GM19351 (cell line): ENCODE results near the gene EHMT2.
"Not testable (repeated sequence)": the region's sequence is repeated elsewhere in the genome, so short reads cannot be mapped to it uniquely, and the experiment has no call there.

ENCODE experiments used
- ATAC-seq: cut with Tn5 transposase; IDR thresholded peaks from one replicate; pipeline ENCODE4 v1.9.1; 2021; ENCODE audit warnings: mild to moderate bottlenecking, moderate library complexity; ENCODE audit not compliant: unreplicated experiment

The EHMT2 gene

DNA sequence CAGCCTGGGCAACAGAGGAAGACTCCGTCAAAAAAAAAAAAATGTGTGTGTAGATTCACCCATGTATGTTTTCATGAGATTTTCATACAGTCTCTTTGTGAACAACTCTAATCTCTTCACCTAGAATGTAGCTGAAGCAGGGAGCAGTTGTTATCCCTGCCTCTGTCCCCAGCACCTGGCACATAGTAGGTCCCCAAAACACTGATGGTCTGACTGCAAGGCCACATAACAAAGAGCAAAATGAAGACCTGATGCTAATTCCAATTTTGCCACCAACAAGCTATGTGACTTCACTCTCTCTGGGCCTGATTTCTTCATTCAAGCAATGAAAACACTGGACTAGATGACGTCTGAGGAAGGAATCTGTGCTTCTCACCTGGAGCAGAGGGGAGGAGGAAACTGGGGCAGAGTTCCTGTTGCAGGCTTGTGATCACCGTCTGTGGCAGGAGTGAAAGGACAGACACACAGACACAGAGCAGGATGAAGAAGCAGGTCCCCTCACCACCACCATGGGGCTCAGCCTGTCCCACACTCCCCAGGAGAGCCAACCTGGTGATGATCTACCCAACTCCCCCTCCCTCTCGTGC lies 23.3 kb downstream of the EHMT2 start:
- ATAC-seq: no peak

DNA sequence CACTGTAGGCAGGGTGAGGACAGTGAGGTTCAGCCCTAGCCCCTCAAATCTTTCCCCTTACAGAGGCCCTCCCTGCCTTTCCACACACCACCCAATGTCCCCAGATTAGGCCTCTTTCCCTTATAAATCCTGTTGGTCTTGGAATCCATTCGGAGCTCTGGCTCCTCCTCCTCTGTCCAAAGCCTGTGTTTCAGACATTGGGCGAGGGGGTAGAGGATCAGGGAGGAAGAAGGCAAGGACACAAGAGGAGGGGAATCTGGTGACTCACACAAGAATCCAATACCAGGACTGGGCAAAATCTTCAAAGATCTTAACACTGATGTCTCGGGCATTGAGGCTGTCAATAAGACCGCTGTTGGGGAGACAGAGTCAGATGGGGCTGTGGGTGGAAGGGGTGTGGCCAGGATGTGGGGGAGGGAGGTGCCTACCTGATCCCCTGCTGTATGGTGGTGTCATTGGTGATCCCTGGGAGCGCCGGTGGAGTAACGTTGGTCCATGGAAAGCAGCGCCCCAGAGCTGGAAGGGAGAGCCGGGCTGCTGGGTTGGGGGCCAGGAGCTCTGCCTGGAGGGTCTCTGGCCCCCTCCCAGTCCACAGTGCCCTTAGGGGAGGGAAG lies 26.3 kb downstream of the EHMT2 start:
- no peak for ATAC-seq

DNA sequence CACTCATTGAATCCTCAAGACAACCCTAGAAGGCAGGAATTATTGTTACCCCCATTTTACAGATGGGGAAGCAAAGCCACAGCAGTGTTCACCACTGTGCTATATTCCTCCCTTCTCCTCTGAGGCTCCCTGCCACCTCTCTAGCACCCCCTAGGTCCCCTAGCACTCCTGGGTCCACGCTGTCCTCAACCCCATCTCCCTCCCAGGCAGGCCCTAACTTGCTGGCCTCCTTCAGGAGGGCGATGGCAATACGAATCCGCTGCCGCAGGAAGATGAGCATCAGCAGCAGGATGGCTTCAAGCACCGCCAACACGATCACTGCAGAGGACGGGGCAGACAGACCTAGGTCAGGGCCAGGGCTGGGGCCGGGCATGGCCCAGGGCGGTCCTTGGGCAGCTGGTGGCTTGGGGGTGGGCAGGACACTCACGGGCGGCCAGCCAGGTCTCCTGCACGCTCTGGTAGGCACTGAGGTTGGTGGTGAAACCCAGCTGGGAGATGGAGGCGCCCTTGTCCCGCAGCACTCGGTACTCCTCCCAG lies 27.0 kb downstream of the EHMT2 start:
- no peak for ATAC-seq

DNA sequence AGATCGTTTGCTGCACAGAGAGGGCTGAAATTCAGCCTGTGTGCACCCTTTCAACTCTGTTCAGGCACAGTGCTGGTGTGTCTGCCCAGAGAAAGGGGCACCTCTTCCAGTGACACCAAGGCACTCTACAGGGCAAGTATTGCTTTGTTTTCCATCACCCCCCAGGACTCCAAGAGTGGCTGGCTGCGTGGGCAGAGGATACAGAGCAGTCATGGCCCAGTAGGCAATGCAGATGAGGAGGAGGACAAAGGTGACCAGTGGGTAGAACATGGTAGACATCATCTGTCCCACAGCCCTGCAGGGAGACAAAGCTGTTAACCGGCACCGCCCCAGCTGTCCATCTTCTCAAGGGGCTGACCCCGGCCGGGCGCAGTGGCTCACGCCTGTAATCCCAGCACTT lies 28.2 kb downstream of the EHMT2 start:
- no peak for ATAC-seq

DNA sequence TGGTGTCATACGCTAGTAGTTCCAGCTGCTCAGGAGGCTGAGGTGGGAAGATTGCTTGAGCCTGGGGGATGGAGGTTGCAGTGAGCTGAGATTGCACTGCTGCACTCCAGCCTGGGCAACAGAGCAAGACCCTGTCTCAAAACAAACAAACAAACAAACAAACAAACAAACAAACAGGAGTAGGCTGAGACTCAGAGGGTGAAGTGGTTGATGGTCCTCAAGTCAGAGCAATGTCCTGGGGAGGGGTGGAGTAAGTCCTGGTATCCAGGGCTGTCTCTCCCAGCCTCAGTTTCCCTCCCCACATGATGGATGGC lies 28.9 kb downstream of the EHMT2 start:
- ATAC-seq: not testable (repeated sequence)

DNA sequence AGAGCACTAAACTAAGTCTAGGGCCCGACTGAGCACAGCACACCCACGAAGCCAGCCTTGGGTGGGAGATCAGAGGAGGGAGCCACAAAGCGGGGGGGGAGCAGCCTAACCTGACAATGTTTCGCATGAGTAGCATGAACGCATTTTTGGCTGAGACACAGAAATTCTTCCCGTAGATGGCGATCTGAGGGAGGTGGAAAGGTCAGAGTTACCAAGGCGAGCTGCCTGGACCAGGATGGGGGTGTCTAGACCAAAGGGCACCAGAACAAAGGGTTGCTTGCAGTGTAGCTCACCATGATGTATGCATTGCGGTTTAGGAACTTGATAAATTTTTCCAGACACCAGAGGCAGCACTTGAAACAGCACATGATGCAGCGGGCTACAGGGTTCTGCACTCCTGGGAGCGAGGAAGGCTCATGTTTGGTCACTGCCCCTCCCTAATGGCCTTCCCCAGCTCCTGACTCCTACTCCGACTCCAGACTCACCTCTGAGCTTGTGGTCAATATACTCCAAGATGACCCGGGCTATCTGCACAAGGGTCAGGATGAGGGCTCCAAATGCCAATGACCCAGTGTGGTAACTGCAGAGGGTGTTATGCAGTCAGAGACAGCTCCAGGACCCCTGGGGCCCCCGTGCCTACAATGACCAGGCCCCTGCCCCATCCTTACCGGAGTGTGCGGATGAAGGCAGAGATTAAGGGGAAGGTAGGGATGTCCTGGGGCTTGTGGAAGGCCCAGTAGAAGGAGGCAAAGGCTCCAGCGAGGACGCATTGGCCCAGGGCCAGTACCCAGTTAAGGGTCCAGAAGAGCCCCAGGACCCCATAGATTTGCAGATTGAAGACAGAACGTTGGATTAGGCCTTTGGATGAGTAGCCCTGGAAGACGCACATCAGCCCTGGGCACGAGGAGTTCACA lies 32.0 kb downstream of the EHMT2 start:
- no peak for ATAC-seq

DNA sequence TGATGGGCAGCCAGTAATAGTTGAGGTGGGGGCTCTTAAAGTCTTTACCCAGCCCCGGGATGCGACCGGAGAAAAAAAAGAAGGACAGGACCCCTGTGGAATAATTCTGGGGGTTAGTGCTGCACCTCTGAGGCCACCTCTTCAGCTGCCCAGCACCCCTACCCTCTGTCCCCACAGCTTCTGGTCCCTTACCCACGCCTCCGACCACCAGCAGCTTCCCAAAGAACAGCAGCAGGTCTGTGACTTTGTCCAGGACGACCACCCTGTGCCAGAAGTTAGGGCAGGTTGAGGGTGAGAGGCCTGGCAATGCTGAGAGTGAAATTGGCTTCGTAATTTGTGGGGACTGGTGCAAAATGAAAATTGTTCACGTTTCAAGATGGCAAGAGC lies 32.7 kb downstream of the EHMT2 start:
- ATAC-seq: no peak

DNA sequence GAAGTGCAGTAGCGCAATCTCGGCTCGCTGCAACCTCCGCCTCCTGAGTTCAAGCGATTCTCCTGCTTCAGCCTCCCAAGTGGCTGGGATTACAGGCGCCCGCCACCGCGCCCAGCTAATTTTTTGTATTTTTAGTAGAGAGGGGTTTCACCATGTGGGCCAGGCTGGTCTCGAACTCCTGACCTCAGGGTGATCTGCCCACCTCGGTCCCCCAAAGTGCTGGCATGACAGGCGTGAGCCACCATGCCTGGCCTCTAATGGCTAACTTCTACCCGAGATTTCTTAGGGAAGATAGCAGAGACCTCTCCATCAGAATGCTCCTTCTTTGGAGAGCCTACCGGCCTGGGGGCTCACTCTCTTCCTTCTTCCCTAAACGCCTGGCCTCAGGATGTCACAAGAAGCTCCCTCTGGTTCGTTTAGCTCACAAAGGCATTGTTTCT lies 33.4 kb downstream of the EHMT2 start:
- not testable (repeated sequence) for ATAC-seq

DNA sequence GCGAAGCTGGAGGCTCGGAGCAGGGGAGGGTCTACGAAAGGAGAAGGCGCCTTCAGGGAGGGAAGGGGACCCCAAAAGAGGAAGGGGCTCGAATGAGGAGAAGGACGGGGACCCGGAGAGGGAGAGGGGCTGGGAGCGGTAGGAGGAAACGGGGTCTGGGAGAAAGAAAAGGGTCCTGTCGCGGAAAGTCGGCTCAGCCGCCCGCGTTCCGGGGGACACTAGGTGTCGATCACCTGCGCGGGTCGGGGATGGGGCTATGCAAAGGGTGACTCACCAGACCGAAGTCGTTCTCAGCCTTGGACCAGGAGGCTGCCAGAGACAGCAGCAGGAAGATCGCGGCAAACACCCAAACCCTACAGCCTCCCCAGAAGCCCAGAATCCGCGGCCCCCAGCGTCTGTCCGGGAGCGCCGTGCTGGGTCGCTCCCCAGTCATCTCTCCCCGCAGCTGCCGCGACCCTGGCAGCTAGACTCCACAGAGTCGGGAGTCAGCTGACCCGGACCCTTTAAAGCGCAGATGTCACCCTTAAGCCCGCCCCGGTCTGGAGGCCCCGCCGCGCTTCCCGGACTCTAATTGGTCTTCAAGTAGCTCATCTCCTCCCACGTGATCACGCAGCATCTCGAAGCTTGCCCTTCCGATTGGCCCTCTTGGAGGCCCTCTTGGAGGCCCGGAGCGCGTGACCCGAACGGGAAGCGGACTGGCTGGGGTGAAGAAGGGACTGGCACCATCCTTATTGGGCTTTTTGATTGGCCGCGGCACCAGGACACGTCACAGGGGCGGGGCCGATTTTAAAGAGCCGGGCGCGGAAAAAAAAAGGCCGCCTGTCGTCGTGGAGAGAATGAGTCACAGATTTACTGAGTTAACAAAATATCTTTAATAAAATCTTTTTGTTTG lies 34.9 kb downstream of the EHMT2 start, which contains the start of gene NEU1:
Gene NEU1, minus strand, starts transcription at position 478 of the 892 bp plus-strand sequence. Its CDS starts 45 bp downstream, at position 433.
- peak; percentile 93 for ATAC-seq

DNA sequence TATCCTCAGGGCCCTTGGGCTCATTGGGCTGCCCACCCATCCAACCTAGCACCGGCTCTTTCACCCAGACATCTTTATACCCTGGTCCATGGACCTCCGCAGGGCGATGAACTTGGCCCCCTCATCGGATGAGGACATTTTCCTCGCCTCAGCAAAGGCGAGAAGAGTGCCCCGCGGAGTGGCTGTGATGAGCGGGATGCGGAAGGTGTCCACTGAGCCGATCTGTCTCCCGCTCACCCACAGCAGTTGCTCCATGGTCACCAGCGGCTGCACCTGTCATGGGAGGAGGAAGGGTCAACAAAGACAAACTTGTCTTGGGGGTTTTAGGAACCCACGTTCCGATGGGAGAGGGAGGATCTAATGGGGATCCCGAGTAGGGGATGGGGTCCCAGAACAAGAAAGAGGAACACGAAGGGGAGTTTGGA lies 35.6 kb downstream of the EHMT2 start:
- no peak for ATAC-seq

DNA sequence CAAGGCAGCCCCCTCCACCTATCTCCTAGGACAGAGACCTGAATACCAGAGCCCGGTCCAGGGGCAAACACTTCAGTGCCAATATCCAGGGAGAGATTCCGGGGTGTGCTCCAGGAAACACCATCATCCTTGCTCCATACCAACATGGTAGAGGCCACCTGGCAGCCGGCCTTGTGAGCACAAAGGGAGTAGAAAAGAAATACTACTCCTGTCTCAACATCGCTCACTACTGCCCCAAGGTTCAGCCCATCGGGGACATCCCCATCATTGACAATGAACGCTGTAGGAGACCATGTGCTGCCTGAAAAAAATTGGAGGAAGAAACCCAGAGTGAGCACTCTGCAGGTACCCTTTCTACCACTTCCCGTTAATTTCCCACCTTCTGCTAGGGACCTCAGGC lies 36.3 kb downstream of the EHMT2 start:
- ATAC-seq: no peak

DNA sequence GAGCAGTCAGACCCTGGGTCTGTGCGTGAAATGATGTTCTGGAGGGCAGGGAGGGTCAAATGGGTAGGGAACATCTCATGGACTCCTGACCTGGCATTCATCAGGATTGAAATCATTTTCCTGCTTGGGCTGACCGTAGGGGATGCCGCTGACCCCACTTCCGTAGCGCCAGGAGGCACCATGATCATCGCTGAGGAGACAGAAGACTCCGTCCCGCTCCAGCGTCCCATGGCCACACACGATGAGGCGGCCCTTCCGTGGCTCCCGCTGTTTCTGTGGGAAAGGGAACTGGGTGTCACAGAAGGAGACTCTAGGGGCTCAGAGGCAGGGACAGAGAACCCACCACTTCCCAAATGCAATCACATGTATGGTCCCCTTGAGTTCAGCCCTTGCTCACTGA lies 37.1 kb downstream of the EHMT2 start:
- no peak for ATAC-seq

DNA sequence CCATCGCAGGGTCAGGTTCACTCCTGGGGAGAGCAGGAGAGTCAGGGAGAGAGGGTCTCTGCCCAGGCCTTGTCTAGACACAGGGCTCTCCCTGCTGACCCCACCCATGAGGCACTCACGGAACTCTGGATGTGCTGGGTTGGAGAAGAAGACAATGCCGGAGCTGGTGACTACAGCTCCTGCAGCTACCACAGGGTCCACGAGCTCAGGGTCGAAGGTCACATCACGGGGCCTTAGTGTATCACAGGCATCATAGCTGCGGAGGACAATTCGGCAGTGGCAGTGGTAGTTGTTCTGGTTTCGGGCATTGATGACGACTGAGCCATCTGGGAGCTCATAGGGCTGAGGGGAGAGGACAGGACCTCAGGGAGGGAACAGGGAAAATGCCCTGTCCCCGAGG lies 37.6 kb downstream of the EHMT2 start:
- ATAC-seq: no peak

DNA sequence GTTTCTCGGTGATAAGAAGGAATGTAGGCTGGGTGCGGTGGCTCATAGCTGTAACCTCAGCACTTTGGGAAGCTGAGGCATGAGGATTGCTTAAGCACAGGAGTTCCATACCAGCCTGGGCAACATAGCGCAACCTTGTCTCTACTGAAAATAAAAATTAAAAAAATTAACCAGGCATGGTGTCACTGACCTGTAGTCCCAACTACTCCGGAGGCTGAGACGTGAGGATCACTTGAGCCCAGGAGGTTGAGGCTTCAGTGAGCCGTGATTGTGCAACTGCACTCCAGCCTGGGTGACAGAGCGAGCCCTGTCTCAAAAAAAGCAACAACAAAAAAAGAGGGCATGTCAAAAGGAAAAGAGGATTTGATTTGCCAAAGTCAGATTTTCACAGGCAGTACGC lies 38.8 kb downstream of the EHMT2 start:
- ATAC-seq: no peak

DNA sequence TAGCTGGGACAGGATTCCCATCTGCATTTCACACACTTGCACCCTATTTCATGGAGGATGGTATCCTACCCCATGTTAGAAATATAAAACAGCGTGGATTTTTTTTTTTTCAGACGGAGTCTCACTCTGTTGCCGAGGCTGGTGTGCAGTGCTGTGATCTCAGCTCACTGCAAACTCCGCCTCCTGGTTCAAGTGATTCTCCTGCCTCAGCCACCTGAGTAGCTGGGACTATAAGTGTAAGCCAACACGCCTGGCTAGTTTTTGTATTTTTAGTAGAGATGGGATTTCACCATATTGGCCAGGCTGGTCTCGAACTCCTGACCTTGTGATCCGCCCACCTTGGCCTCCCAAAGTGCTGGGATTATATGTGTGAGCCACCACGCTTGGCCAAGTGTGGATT lies 39.7 kb downstream of the EHMT2 start:
- ATAC-seq: not testable (repeated sequence)

DNA sequence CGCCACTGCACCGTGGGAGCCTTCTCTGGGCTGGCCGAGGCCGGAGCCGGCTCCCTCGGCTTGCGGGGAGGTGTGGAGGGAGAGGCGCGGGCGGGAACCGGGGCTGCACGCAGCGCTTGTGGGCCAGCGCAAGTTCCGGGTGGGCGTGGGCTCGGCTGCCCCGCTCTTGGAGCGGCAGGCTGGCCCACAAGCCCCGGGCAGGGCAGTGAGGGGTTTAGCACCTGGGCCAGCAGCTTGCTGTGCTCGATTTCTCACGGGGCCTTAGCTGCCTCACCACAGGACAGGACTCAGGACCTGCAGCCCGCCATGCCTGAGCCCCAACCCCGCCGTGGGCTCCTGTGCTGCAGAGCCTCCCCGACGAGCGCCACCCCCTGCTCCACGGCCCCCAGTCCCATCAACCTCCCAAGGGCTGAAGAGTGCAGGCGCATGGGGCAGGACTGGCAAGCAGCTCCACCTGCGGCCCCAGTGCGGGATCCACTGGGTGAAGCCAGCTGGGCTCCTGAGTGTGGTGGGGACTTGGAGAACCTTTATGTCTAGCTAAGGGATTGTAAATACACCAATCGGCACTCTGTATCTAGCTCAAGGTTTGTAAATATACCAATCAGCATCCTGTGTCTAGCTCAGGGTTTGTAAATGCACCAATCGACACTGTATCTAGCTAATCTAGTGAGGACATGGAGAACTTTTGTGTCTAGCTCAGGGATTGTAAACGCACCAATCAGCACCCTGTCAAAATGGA lies 45.3 kb downstream of the EHMT2 start:
- not testable (repeated sequence) for ATAC-seq

DNA sequence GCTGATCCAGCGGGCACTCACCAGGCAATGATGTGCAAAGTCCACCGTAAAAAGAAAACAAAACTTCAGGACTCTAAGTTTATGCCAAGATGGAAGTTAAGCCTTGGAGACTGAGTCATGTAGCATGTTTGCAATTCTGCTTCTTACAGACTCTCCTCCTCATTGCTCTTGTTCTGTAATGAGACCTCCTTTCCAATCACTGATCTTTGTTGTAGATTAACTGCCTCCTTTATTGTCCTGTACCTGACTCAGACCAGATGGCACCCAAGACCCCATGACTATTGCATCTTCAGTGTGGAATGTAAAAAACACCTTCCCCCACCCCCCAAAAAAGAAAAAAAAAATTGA lies 46.0 kb downstream of the EHMT2 start:
- no peak for ATAC-seq

DNA sequence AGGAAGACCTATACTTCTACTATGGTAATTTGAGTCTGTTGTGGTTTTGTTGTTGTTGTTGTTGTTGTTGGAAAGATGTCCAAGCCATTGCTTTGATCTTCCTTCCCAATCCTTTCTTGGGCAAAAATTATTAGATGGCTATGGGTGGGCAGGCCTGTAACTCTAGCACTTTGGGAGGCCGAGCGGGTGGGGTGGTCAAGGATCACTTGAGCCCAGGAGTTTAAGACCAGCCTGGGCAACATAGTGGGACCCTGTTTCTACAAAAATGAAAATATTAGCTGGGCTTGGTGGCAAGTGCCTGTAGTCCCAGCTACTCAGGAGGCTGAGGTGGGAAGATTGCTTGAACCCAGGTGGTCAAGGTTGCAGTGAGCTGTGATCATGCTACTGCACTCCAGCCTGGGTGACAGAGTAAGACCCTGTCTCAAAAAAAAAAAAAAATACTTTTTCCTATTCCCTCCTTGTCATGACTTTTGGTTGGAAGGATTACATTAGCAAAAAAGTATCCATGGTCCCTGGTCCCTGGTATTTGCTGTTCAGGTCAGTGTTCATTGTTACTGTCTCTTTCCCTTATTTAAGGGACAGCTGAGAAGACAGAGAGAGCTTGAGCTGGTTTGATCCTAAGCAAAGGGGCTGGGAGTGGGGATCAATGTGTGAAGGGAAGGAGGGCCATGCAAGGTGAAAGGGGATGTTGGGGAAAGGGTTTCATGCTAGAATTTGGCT lies 46.6 kb downstream of the EHMT2 start:
- no peak for ATAC-seq

DNA sequence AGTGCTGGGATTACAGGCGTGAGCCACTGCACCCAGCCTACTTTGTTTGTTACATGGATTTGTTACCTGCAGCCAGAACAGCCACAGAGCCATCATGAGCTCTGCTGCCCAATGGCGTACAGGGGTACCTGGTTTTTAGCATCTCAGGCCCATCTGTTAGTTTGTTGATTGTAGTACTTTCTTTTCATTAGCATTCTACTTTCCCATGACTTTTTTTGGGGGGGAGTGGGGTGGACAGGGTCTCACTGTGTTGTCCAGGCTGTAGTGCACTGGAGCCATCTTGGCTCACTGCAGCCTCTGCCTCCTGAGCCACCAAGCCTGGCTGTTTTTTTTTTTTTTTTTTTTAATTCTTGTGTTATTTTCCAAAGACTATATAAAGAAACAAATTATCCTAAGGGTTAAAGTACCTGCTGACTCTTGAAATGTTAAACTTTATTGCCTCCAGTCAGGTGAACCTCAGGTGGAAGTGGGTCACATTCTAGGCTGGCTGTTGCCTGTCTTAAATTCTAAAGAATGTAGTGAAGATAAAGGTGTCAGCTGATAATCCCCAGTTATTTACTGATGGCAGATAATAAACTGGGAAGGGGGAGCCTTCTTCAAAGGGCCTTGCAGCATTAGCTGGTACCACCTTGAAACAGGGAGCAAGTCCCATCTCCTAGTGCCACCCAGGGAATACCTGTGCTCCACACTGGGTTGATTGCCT lies 50.1 kb downstream of the EHMT2 start:
- no peak for ATAC-seq
